HG03457 (cell line): ENCODE measurements around the gene SFMBT2.
"Not testable (repeated sequence)": the region's sequence is repeated elsewhere in the genome, so short reads cannot be mapped to it uniquely, and the experiment has no call there.

Experiments
- ATAC-seq: cut with Tn5 transposase; IDR thresholded peaks from one replicate; pipeline ENCODE4 v1.9.1; 2021; ENCODE audit warnings: moderate number of reproducible peaks; ENCODE audit not compliant: unreplicated experiment

The SFMBT2 gene

DNA sequence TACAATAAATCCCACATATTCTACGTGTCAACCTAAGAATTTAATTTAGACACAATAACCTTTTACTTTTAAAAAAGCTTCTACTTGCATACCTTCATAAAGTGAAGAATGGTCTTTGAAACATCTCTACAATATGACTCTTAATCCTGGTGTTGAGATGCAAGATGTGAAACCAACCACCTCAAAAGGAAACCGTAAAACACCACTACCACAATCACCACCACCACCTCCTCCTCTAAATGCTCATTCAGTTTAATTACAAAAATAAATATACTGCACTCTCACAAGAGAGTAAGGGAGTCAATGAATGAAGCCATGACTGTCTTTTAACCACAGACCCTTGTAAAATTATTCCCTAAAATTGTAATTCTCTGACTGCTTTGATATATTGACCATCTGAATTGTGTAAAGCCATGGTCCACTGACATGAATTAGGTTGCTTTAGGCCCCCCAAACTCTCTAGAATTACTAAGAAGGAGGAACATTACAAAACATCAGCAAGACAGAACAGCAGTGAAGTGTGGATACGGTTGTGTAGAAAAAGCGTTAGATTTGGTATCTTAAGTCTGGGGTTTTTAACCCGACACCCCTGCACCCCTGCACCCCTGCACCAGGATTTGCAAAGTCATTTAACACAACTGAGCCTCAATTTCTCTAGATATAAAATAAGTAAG is 171.4 kb downstream of the SFMBT2 start:
- peak; percentile 54 for ATAC-seq

DNA sequence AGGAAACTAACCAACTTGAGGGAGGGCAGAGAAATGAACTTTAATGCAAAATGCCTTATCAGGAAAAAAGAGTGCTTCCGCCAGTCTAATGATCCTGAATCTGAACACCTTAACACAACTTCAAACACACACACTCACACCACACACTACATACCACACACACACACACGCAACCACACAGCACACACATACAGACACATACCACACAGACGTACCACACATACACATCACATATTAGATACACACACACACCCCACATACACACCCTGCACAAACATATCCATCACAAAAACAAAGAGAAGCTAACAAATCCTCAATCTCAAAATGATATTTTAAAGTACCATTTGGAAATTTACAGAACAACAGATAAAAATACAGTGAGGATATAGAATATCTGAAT is 175.5 kb downstream of the SFMBT2 start:
- no peak for ATAC-seq

DNA sequence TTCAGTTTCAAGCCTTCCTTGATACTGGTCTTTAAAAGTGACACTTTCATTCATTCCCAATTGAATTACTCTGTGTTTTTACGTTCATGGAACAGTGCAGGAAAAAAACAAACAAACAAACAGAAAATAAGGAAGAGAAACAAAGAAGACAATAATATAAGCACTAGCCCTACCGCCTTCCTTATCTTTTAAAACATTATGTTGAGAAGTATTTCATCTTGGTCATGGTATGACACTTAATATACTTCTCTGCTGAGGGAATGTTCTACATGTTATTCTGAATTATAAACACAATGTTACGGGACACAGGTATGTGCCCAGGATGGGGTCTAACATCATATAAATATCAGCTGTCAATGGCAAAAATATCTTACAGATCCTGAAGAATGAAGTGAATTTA is 176.7 kb downstream of the SFMBT2 start:
- no peak for ATAC-seq

DNA sequence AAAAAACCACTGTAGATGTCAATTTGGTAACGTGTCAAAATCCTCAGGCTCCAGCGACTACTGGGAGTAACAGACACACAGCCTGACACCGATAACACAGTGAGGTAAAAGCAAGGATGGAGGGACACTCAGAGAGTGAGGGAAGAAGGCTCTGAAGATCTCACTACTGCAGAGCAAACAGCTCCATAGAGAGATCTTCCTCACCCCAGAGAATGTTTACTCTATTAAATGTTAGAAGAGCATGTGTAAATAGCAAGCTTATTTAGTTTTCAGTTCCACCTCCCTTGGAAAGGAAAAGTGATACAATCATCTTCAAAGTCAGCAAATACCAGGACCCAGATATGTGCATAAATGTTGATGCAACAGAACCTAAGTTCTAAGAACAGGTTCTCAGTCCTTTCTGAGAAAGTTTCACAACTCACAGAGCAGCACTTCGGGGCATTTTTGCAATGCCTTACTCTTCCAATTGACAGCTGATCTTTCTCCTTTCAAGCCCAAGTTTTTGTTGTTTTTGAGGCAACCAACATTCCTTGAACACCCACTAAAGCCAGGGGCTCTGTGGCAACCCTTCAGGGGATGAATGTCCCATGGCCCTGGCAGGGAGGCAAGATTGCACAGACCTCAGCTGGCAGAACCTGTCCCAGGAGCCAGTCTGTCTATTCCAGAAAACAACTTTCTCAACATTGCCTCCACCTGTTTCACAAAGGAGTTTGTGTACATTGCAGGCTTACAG is 177.4 kb downstream of the SFMBT2 start:
- no peak for ATAC-seq

DNA sequence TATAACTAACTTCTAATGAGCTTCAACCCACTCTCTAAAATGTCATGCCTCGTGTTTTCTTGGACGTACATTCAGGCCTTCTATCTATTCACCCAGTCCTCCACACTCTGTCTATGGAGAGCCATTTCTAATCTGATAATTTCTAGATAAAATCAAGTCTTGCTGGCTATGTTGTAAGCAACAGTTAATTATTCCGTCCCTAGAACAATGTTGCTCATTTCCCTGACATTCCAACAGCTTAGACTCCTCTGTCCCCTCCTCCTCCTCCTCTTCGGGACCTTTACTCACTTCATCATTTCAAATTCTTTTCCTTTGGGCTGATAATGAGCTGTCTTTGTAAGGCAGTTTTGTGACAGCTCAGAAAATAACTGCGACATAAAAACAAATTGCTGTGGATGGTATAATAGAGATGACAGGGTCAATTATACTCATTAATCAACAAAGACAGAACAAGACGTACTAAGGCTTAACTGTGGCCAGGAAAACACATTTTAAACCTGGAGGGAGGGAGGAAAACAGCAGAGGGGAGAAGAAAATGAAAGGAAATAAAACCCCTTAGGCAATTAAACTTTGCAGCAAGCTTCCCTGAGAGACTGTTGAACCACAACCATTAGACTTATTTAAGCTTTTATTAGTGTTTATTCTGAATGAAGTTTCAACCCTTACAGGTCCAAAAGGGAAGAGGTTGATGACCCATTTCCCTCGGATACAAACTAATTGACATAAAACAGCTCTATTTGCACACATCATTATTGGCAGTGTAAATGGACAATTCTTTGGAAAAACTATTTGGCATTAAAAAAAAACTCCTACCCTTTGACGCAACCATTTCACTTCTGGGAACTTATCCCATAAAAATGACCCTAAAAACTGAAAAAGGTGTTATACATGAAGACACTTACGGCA is 179.1 kb downstream of the SFMBT2 start:
- no peak for ATAC-seq

DNA sequence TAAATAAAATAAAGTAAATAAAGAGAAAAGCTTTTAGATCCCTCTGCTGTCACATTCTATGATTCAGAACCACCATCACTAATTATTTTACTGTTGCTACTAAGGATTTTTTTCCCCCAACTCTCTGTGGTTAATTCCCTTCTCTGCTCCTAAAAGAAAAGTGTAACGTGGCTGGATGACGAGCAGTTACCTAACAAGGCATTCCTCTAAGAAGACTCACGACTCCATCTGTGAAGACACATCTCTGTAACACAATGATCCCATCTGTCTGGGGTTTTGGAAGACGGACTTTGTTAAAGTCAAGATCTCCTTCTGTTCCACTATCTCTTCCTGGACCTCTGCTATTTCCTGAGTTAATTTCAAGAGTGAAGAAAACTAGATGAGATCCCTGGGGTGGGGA is 179.9 kb downstream of the SFMBT2 start:
- no peak for ATAC-seq

DNA sequence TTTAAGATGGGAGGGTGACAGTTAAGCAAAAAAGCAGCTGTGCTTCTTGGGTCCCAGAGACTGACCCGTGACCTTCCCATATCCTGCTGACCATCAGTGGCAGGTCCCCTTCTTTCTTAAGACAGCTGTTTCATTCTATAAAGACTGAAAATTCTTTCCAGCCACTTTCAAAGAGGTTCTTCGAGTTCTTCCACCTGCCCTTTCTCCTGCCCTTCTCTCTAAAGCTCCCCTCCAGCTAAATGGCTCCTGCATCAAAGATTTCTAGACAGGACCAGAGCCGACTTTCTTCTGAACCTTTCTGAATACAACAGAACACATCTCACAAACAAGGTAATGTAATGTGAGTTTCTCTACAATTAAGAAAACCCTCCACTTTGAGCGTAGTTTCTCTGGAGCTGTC is 180.8 kb downstream of the SFMBT2 start:
- no peak for ATAC-seq

DNA sequence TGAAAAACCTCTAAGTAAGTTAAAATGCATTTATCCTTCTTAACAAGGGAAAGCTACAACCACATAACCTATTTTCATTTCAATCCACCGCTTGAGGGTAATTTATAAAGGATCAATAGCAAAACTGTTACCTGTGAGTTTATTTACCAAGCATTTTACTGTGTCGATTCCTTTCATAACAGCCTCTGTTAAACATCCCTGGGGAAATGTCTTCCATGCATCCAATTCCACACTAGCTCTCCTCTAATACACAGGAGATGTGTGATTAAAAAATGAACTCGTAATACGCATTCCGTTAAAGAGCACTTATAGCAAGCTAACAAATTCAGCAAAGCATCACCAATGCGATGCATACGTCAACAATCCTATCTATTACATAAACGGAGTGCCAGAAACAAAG is 185.7 kb downstream of the SFMBT2 start:
- no peak for ATAC-seq

DNA sequence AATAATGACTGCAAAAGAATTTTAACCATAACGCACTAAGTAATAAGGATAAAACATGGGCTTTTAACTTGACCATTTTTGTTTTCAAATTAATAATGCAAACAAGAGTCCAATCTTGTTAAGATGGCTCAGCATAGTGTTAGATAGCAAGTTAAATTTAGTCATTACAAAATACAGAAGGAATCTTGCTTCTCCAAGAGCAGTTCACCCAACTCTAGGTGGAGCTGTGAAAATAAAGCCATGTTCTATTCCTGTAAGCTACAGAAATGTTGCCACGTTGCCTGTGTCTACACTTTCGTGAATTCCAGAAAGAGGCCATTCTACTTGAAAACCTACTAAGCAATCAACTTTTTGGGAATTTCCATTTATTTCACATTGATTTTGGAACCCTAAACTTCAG is 191.9 kb downstream of the SFMBT2 start:
- no peak for ATAC-seq

DNA sequence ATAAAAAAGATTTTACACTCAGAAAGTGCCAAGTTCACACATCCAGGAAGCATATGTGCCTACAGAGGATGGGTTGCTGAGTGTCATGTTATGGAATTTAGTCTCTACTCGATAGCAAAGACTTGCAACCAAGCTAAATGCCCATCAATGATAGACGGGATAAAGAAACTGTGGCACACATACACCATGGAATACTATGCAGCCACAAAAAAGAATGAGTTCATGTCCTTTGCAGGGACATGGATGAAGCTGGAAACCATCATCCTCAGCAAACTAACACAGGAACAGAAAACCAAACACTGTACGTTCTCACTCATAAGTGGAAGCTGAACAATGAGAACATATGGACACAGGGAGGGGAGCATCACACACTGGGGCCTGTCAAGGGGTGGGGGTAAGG is 198.1 kb downstream of the SFMBT2 start:
- ATAC-seq, result not testable (repeated sequence)

DNA sequence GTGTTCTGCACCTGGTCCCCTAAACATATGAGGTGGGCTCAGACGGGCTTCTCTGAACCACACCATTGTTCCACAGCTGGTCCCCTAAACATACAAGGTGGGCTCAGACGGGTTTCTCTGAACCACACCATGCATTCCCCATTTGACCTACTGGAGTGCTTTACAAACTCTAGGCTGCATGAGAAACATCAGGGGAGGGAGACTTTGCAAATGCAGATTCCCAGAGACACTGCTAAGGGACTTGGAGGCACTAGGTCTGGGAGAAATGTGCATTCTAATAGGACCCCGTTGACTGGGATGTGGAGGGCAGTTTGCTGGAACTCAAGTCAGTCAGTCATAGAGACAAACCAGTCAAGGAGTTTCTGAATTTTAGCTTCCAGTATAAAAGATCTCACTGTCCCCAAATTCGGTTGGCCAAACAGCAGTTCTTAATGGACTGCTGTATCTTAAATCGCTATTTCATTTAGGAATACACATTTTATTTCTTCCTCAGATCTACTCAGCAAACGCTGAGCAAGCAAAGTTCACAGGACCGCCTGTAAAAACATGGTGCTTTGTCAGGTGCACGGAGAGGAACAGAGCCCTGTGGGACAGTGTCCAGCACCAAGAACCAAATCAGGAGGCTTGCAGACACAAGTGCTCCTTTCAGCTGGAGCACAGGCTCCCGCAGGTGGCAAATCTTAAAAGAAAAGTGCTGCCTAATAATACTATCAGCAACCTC is 198.8 kb downstream of the SFMBT2 start:
- no peak for ATAC-seq

DNA sequence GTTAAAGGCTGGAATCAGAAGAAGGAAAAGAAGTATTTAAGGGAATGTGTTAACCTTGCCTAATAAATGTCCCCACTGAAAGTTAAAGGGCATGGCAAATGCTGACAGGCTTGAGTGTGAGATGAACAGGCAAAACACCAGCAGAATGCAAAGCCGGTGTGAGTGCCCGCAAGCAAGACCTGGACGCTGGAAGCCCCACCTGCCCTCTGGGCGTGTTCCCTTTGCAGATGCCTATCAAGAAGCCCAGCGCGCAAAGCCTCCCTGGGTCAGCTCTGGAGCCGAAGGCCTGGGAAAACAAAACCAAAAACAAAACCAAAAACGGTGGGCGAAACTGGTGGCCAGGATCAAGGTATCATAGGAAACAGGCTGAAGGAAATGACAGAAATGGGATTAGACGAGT is 200.3 kb downstream of the SFMBT2 start:
- no peak for ATAC-seq

DNA sequence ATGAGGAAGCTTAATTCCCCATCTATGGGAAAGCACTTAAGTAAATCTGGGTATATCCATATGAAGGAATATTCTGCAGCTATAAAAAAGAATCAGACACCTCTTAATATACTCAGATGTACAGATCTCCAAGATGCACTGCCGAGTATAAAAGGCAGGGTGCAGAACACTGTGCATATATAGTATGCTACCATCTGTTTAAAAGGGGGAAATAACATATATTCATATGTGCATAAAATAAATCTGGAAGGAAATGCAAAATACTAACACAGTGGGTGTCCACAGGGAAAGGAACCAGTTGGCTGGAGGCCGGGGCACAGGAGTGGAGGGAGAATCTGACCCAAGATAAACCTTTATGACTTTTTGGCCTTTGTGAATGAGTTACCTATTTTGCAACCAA is 201.4 kb downstream of the SFMBT2 start:
- ATAC-seq, result no peak

DNA sequence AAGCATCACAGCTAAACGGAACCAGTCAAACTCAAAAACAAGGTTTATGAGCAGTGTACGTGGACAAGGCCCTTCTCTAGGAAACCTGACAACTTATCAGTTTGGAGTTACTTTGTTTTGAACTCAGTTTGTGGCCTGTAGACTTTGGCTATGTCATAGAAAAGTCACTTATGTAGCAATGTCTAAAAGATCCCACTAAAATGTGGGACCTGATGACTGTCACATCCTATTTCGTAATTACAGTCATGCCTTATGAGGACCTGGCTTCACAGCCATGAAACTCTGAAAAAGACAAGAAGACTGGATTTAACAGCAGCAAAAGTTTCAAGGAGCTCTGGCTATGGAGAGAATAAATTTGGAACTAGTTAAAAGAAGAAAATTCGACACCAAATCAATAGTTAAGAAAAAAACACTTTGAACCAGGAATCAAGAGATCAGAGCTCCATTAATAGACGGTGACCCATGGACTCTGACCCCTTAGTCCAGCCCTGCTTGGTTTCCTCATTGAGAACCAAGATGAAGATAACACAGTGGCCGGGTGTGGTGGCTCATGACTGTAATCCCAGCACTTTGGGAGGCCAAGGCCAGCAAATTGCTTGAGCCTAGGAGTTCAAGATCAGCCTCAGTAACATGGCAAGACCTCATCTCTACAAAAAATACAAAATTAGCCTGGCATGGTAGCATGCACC is 204.3 kb downstream of the SFMBT2 start:
- no peak for ATAC-seq

DNA sequence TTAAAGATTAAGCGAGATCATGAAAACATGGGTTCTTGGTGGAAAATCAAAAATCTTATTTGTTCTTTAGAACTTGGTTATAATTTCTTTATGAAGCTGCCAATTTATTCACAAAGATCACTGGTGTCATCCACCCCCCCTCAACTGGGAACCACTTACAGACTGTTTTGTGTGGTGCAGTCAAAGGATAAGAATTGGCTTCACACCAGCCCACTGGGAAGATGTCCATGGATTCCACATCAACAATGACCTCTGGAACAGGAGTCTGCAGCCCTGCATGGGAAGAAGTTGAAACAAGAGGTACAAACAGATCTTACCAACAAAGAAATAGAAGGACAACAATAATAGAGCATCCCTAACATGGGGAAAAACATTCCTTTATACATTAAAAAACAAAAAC is 205.2 kb downstream of the SFMBT2 start:
- ATAC-seq, result no peak

DNA sequence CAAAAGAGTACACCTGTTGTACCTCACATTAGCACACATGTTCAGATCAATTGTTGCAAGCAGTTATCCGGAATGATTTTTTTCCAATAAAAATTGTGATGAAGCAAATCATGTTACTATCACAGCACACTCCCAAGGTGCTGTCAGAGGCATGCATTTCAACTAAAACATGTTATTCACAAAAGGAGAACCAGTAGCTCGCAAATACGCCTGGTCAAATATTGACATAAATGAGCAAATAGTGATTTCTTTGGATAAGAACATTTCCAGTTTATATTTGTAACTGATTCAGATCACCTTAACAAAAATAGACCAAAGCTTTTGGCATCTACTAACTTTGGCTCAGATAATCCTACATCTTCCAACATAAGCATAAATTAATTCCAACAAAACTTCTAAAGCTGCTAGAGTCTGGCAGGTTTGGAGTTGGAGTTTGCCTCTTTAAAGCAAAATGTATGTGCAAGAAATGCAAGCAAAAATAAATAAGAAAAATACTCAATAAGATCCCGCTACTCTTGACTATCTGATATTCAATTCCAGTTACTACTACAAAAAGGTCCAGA is 208.0 kb downstream of the SFMBT2 start:
- ATAC-seq, result no peak

DNA sequence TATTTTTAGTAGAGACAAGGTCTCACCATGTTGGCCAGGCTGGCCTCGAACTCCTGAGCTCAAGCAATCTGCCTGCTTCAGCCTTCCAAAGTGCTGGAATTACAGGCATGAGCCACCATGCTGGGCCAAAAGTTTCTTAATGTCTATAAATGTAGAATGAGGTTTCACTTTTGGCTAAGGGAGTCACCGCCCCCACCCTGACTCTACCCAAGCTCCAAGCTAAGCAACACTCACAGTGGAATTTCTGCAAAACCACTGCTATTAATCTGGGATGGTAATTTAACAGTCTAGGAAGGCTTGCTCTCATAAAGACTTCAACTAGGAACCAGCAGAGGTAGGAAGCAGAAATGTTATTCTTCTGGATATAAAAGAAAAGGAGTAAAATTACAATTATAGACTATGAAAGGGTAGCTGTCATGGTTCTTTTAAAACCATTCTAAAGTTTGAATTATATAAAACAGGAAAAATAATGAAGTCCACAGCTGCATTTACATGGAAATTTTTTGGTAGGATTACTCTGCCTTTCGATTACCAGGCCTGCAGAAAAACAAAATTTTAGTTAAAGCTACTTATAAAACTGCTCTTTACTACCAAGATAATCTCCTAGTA is 211.6 kb downstream of the SFMBT2 start:
- ATAC-seq, result no peak

DNA sequence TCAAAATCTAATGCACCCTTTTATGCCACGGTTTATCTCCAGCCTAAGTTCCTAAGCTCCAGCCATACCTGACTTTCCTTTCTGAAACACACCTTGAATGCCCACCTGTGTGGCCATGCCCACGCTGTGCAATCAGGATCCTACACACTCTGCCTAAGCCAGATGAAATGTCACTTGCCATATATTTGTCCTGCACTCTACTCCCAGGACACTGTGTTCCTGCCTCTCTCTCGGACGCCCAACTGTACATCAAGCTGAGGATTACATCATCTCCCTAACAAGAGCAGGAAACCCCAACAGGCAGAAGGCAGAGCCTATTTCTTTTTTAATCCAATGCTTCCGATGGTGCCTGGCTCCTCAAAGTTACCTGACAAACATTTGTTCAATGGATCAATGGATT is 214.6 kb downstream of the SFMBT2 start:
- ATAC-seq, result no peak

DNA sequence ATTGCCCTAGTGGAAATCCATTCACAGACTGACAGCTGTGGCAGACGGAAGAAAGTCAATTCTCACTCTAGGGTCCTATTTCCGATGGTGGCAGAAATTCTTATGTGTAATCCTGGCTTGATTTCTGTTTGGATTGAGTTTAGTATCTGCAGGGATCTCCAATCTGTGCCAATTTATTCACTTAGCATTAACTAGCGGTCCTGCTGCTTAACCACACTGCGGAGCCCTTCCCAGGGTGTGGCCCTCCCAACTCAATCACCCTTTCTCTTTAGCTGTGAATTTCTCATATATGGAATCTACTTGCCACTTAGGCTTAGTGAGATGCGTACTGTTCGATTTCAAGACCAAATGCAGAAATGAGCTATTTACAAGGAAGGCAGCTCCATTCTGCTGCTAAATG is 215.7 kb downstream of the SFMBT2 start:
- ATAC-seq, result no peak

DNA sequence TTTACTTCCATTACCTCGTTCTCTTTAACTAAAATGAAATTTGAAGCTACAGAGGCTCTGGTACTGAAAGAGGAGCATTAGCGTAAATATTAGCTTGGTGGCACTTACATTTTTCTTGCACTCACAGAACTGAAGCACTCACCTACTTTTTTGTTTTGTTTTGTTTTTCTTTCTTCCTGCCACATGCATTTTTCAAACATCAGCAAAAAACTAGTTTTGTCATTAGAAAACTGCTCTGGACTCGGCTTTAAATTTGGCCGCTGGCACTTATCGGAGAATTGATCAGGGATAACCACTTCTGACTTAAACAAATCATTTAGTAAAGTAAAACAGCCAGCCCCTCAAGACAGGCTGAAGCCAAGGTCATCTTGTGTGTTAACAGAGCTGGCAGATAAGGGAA is 216.3 kb downstream of the SFMBT2 start:
- no peak for ATAC-seq
